Muscle of back (tissue), 13 donors: ENCODE measurements around the gene ZNF628. TPM values are rescaled to one million over a fixed set of nuclear protein-coding genes. Genes with fewer than 3 reads are reported as not detected.

Source experiments
- DNase-seq, 3 donors: peaks; one replicate each; pipeline versions ENCODE4 v3.0.0 to v3.0.0-alpha.2; 2013
- long read RNA-seq, 9 donors: transcript quantifications; one replicate each; lab custom pipeline, GENCODE V29; 2026
- polyA plus RNA-seq, 10 donors: library from polyadenylated mRNA; unstranded; fragments of 120-200 nt; gene quantifications; one replicate each; pipeline ENCODE4 v1.2.1, GENCODE V29; 2013; ENCODE audit not compliant: insufficient read length in 10 of 10

ZNF628 gene
- polyA plus RNA-seq: 1 to 10 TPM; 2.1 to 4.3 (median 3.1) TPM
- long read RNA-seq, donor 1, partial matches to known transcripts: 0 of 4 reads
- long read RNA-seq, donor 1, other reads (novel, unspliced or antisense): 0 of 4 reads
- long read RNA-seq, donor 2, partial matches to known transcripts: 0 of 1 reads
- long read RNA-seq, donor 2, other reads (novel, unspliced or antisense): 0 of 1 reads
- long read RNA-seq, donor 3: 0 reads
- long read RNA-seq, donor 4, partial matches to known transcripts: 0 of 2 reads
- long read RNA-seq, donor 4, other reads (novel, unspliced or antisense): 0 of 2 reads
- long read RNA-seq, donor 5, partial matches to known transcripts: 0 of 6 reads
- long read RNA-seq, donor 5, other reads (novel, unspliced or antisense): 0 of 6 reads
- long read RNA-seq, donor 6, transcript ZNF628-202 (2 exons, 472 nt): major isoform, 5 of 5 reads
- long read RNA-seq, donor 6, partial matches to known transcripts: 0 of 5 reads
- long read RNA-seq, donor 6, other reads (novel, unspliced or antisense): 0 of 5 reads
- long read RNA-seq, donor 7, partial matches to known transcripts: 0 of 4 reads
- long read RNA-seq, donor 7, other reads (novel, unspliced or antisense): 0 of 4 reads
- long read RNA-seq, donor 8, partial matches to known transcripts: 0 of 3 reads
- long read RNA-seq, donor 8, other reads (novel, unspliced or antisense): 0 of 3 reads
- long read RNA-seq, donor 9, partial matches to known transcripts: 0 of 2 reads
- long read RNA-seq, donor 9, other reads (novel, unspliced or antisense): 0 of 2 reads

DNA sequence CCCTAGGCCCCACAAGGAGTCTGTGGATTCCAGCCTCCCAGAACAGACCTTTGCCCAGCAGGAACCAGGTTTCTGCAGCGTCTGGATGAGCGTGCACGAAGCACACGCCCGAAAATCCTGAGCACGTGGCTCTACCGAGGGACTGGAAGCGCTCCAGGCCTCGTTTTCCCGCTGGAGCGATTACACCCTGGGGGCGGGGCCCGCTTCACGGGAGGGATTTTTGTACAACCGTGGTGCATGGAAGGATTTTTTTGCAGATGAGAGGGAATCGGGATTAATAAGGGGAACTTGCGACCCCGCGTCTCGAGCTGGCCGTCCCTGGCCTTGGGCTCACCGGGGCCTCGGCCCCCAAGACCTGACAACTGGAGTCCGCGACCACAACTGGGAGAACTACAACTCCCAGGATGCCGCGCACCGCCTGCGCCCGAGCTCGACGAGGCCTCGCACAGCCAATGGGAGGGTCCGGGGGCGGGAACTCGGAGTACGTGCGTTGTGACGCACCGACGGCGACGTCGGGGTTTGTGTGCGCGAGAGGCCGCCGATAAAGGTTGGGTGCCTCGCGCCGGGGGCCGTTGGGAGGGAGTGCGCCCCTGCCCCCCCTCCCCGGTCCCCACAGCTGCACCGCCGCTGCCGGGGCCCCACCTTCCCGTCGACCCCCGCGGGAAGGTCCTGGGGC lies at the start of gene ZNF628:
Gene ZNF628, plus strand, starts transcription at position 518 of the 676 bp plus-strand sequence. CDS start 3,294 bp downstream, outside the sequence.
- DNase-seq: peak; percentile 99 to 100 (median 100)

- DNase-seq: no peak
These were observed 45.2 kb upstream of the ZNF628 start for GRCh38 chr19:55431183-55431582.

DNA sequence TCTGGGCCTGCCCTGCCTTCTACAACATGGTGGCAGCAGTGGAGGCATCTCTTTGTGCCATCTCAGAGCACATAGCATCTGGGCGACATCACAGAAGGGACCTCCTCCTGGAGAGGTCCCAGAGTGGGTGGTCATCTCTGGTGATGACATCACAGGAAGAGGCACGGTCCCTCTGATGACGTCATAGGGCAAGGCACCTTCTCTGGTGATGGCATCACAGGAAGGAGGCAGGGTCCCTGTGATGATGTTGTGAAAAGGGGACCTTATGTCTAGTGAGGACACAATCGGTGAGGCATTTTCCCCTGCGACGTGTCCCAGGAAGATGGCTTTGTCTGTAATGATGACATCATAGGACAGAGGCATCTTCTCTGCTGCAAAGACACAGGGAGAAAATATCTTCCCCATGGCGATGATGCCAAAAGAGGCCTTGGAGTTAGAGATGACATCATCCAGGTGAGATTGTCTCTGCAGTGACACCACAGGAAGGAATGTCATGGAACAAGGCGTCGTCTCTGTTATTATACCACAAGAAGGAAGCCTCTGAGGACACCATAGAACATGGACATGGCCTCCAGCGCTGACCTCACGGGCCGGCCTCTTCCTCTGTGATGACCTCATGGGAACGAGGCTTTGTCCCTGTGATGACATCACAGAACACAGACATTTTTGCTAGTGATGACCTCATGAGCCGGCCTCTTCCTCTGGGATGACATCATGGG lies 44.0 kb upstream of the ZNF628 start:
- no peak for DNase-seq

GRCh38 chr19:55433292-55433691 lies 43.1 kb upstream of the ZNF628 start:
- DNase-seq: no peak

DNA sequence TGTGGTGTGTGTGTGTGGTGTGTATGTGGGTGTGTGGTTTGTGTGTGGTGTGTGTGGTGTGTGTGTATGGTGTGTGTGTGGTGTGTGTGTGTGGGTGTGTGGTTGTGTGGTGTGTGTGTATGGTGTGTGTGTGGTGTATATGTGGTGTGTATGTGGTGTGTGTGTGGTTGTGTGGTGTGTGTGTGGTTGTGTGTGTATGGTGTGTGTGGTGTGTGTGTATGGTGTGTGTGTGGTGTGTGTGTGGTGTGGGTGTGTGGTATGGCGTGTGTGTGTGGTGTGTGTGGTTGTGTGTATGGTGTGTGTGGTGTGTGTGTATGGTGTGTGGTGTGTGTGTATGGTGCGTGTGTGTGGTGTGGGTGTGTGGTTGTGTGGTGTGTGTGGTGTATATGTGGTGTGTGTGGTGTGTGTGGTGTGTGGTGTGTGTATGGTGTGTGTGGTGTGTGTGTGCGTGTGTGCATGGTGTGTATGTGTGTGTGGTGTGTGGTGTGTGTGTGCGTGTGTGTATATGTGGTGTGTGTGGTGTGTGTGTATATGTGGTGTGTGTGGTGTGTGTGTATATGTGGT lies 42.0 kb upstream of the ZNF628 start:
- no peak for DNase-seq

DNA sequence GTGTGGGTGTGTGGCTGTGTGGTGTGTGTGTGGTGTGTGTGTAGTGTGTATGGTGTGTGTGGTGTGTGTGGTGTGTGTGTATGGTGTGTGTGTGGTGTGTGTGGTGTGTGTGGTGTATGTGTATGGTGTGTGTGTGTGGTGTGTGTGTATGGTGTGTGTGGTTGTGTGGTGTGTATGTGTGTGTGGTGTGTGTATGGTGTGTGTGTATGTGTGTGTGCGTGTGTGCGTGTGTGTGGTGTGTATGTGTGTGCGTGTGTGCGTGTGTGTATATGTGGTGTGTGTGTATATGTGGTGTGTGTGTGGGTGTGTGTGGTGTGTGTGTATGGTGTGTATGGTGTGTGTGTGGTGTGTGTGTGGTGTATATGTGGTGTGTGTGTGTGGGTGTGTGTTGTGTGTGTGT lies 41.4 kb upstream of the ZNF628 start:
- DNase-seq: no peak

DNA sequence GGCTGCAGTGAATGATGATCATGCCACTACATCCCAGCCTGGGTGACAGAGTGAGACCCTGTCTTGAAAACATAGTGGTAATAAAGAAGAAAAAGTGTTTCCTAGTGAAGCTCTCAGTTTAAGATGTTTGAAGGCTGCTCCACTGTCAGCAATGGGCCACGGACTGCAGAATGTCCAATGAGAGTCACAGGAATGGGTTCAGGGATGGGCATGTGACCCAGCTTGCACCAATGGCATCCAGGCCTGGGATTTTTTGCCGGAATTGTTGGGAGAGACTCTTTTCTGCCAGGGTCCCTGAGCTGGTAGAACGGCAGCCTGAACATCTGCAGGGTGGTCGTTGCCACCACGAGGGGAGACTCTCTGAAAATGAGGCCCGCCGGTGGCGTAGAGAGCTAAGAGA lies 39.6 kb upstream of the ZNF628 start:
- no peak for DNase-seq

- DNase-seq: peak; percentile 42 to 83 (median 65)
These were observed 39.0 kb upstream of the ZNF628 start for GRCh38 chr19:55437410-55437809.

GRCh38 chr19:55439052-55439451 lies 37.4 kb upstream of the ZNF628 start:
- DNase-seq: no peak

- no peak for DNase-seq
These were observed 35.9 kb upstream of the ZNF628 start for GRCh38 chr19:55440411-55441105.

DNA sequence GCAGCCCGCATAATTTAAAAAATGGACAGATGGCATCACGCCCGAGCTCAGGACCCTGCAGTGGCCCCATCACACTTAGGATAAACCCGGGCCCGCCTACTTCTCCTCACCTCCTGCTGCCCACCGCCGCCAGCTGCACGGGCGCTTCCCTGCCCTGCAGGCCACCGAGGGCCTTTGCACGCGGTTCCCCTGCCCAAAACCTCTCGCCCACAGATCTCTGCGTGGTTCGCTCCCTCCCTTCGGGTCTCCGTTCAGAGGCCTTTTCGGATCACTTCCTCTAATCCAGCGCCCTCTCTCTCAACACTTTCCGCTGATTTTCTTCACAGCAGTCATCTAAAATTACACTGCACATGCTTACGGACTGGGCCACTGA lies 35.1 kb upstream of the ZNF628 start:
- DNase-seq: no peak

GRCh38 chr19:55441692-55442321 lies 34.6 kb upstream of the ZNF628 start:
- DNase-seq: no peak

DNA sequence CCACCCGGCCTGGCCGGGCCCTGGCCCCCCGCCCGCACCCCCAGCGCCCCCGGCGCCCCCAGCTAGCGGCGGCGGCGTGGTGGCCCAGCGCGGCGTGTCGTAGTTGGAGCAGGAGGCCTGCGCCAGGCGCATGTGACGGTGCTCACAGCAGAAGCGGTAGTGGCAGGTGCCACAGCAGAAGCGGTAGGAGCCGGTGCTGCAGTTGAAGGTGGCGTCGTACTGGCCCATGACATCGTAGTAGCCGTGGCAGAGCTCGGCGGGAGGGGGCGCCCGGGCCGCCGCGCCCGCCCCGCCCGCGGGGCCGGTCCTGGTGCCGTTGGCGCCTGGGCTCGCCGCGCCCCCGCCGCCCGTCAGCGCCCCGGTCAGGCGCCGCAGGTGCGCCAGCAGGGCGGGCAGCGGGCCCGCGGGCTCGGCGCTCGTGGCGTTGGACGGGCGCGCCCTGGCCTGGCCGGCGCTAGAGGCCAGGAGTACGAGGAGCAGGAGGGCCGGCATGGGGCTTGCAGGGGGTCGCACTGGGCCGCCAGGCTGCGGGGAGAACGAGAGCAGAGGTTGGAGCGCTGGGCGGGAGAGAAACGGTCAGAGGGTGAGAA lies 34.0 kb upstream of the ZNF628 start:
- DNase-seq: no peak

DNA sequence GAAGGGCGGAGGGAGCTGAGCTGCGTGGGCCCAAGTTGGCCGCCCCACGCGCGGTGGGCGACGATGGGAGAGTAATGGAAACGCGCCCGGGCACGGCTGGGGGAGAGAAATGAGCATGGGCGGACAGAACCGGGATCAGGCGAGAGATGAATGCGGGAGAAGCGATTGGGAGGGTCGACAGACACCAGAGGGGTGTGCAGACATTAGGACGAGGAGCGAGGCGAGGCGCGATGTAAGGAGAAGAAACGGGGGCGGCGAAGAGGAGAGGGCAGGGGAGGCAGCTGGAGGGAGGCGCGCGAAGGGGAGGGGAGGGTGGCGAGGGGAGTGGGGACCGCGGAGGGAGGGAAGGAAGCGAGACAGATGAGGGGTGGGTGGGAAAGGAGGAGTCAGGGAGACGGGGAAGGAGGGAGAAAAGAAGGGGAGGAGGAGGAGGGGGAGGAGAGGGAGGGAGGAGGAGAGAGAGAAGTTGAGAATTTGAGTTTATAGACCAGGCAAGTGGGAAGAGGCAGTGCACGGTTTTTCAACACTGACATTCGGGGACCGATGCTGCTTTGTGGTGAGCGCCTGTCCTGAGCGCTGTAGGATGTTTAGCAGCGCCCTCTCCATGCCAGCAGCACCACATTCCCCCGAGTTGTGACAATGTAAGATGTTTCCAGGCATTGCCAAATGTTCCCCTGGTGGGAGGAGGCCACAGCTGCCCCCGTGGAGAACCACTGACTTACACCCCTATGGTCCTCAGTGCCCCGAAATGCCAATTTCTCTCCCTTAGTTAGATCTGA lies 33.2 kb upstream of the ZNF628 start, which contains the start of gene SHISA7:
Gene SHISA7, minus strand, starts transcription at position 256 of the 779 bp plus-strand sequence. CDS start 437 bp downstream, outside the sequence.
- no peak for DNase-seq

DNA sequence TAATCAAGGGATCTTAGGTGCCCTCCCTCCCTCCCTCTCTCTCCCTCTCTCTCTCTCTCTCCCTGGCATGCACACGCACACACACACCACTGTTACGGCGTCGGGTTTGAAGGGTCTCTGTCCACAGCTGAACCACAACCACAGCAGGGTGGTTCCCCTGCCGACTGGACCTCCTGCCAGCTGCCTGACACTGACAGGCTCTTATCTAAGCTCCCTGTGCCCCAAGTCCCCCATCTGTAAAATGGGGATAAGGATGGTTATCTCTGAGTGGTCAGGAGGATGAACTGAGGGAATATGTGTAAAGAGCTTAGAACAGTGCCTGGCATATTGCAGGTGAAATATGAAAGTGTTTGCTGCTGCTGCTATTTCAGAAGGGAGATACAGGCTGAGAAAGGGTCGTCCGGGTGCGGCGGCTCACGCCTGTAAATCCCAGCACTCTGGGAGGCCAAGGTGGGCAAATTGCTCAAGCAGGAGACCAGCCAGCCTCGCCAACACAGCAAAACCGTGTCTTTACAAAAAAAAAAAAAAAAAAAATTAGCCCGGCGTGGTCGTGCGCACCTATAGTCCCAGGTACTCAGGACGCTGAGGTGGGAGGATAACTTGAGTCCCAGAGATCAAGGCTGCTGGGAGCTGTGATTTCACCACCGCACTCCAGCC lies 32.5 kb upstream of the ZNF628 start:
- DNase-seq: no peak

- DNase-seq: no peak
These were observed 31.8 kb upstream of the ZNF628 start for GRCh38 chr19:55444646-55445045.

- DNase-seq: no peak
These were observed 30.4 kb upstream of the ZNF628 start for GRCh38 chr19:55446060-55446459.

DNA sequence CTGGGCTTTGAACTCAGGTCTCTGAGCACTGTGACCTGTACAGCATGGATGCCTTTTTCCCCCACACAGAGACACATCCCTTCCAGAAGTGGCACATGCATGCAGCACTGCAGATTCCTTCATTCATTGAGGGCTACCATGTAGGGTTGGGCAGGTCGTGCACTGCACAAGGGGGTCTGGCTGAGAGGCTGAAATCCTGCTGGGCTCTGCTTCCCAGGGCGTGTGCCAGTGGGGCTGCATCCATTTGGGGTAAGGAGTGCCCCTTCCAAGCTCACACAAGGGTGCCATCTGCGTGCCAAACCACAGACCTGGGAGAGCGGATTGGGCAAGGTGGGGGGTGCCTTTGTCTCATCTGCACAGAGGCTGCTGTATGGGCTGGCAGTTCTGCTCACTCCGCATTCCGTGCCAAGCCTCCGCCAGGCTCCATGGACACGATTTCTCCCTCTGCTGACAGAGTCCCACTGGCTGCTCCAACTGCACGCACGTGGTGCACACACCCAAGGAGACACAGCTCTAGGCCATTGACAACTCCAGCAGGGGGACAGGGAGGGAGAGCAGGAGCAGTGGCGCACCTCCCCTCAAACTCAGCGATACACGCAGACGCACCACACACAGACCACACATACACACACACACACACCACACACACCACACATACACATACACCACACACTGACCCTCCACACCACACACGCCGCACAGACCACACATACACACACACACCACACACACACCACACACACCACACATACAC lies 28.8 kb upstream of the ZNF628 start:
- DNase-seq: no peak
